Measurements from ENCODE around the gene ADCY10. TPM values are rescaled to one million over a fixed set of nuclear protein-coding genes. Genes with fewer than 3 reads are reported as not detected.
A peak's percentile ranks its signal among the peaks of the same experiment; 100 is the strongest.

The ADCY10 gene
- total and polyA plus RNA-seq, 9 of the 15 experiments (the other 6 are each of a cell fraction or from before 2014, with no cell fraction given): 0.08 to 0.86 (median 0.22) TPM

GRCh38 chr1:167928457-167928852, 14.5 kb upstream of the ADCY10 start (continued):
- TF ChIP-seq U2AF2 (optimal IDR thresholded peaks at IDR 0.05; ENCODE audit: low read depth, low read length): no peak
- TF ChIP-seq PURB (CRISPR knock-in tag; IDR thresholded peaks at IDR 0.05; ENCODE audit: low read depth): no peak
- peak; percentile 36; the same call in 1 of the 2 replicates for TF ChIP-seq ZNF395 (CRISPR knock-in tag; IDR thresholded peaks at IDR 0.05)
- no peak for TF ChIP-seq ZEB2 (IDR thresholded peaks at IDR 0.05)
- TF ChIP-seq HMGXB4 (CRISPR knock-in tag; IDR thresholded peaks at IDR 0.05): no peak
- no peak for TF ChIP-seq E2F1 (CRISPR knock-in tag; IDR thresholded peaks at IDR 0.05)
- TF ChIP-seq POLR3A (IDR thresholded peaks at IDR 0.05; ENCODE audit: borderline replicate concordance, extremely low read depth, insufficient read depth, insufficient read length): no peak
- TF ChIP-seq ZBTB9 (CRISPR knock-in tag; IDR thresholded peaks at IDR 0.05): no peak
- no peak for TF ChIP-seq SRF (CRISPR knock-in tag; IDR thresholded peaks at IDR 0.05)
- no peak for TF ChIP-seq ZNF347 (CRISPR knock-in tag; IDR thresholded peaks at IDR 0.05; ENCODE audit: low read depth)
- no peak for TF ChIP-seq EZH2 (IDR thresholded peaks at IDR 0.05; ENCODE audit: borderline replicate concordance, low read depth, low read length)
- no peak for TF ChIP-seq ZNF121 (CRISPR knock-in tag; conservative IDR thresholded peaks at IDR 0.05)
- no peak for TF ChIP-seq SIRT6 (IDR thresholded peaks at IDR 0.05; ENCODE audit: low read depth, low read length)
- 0 out of 2 replicates have a peak, but pooled peaks have one; percentile 2 for TF ChIP-seq SMARCE1 (IDR thresholded peaks at IDR 0.05)
- TF ChIP-seq BRF1 (IDR thresholded peaks at IDR 0.05; ENCODE audit: borderline replicate concordance, extremely low read depth, insufficient read length): no peak
- no peak for TF ChIP-seq E2F3 (CRISPR knock-in tag; IDR thresholded peaks at IDR 0.05)
- TF ChIP-seq ZNF143 (CRISPR knock-in tag; IDR thresholded peaks at IDR 0.05): no peak
- no peak for TF ChIP-seq ZNF76 (CRISPR knock-in tag; IDR thresholded peaks at IDR 0.05; ENCODE audit: borderline replicate concordance)
- no peak for TF ChIP-seq FOXJ3 (CRISPR knock-in tag; IDR thresholded peaks at IDR 0.05)
- TF ChIP-seq ZNF239 (CRISPR knock-in tag; IDR thresholded peaks at IDR 0.05): no peak
- peak; percentile 96 for TF ChIP-seq NFE2 (IDR thresholded peaks at IDR 0.05; ENCODE audit: low read depth)
- TF ChIP-seq ZNF316 (IDR thresholded peaks at IDR 0.05): peak; percentile 97
- no peak for TF ChIP-seq ETV1 (tag; conservative IDR thresholded peaks at IDR 0.05; ENCODE audit: low read depth)
- TF ChIP-seq EGR1 (conservative IDR thresholded peaks at IDR 0.05): no peak
- TF ChIP-seq STAT5A (IDR thresholded peaks at IDR 0.05; ENCODE audit: borderline replicate concordance, low read length): no peak
